HepG2 (cell line): ENCODE measurements around the gene PHTF2. TPM values are rescaled to one million over a fixed set of nuclear protein-coding genes. Genes with fewer than 3 reads are reported as not detected.
A peak's percentile ranks its signal among the peaks of the same experiment; 100 is the strongest.

Experiments used
- CREM ChIP-seq, 2 experiments: sonication (generic) in 1 of 2; formaldehyde crosslinking in 1 of 2; IDR thresholded peaks; 2 replicates each; pipeline versions ENCODE4 v1.4.0 to v1.6.1; 2016 to 2020; ENCODE audit warnings: antibody characterized with exemption in 1 of 2, mild to moderate bottlenecking in 1 of 2, missing genetic modification reagents in 1 of 2
- GABPB1 ChIP-seq: IDR thresholded peaks from 2 replicates; pipeline ENCODE4 v1.6.1; 2016; ENCODE audit warnings: mild to moderate bottlenecking, missing genetic modification reagents, moderate library complexity, missing compliant biosample characterization
- HMG20A ChIP-seq: IDR thresholded peaks from 2 replicates; pipeline ENCODE4 v1.6.1; 2016; ENCODE audit warnings: borderline replicate concordance
- KDM4B ChIP-seq: sonication (generic); formaldehyde crosslinking; IDR thresholded peaks from 2 replicates; pipeline ENCODE4 v1.4.0; 2020; ENCODE audit warnings: missing genetic modification reagents
- KMT2B ChIP-seq: IDR thresholded peaks from 2 replicates; pipeline ENCODE4 v1.6.1; 2016; ENCODE audit warnings: missing genetic modification reagents, missing compliant biosample characterization
- NONO ChIP-seq, 2 experiments: fragments of 450-650 bp in 1 of 2; sonication (generic) in 1 of 2; formaldehyde crosslinking in 1 of 2; IDR thresholded peaks in 1 of 2; conservative IDR thresholded peaks in 1 of 2; 2 replicates each; pipeline versions ENCODE4 v1.6.1 to v1.8.0; 2017 to 2022; ENCODE audit warnings: mild to moderate bottlenecking in 1 of 2, missing genetic modification reagents in 1 of 2, moderate library complexity in 1 of 2
- SMARCC2 ChIP-seq: fragments of 450-650 bp; IDR thresholded peaks from 2 replicates; pipeline ENCODE4 v1.6.1; 2017; ENCODE audit warnings: antibody characterized with exemption, mild to moderate bottlenecking
- SP1 ChIP-seq, 2 experiments: fragments of 450-650 bp in 1 of 2; sonication (generic) in 1 of 2; formaldehyde crosslinking in 1 of 2; IDR thresholded peaks; 2 replicates each; pipeline versions ENCODE4 v1.4.0 to v1.6.1; 2016 to 2020; ENCODE audit warnings: missing genetic modification reagents in 1 of 2
- SRSF4 ChIP-seq: fragments of 200-400 bp; formaldehyde crosslinking; IDR thresholded peaks from one replicate; pipeline ENCODE4 v1.6.1; 2018; ENCODE audit warnings: mild to moderate bottlenecking, low read depth, low read length, moderate library complexity; ENCODE audit not compliant: poor library complexity, severe bottlenecking
- STAG1 ChIP-seq: sonication (generic); formaldehyde crosslinking; IDR thresholded peaks from 2 replicates; pipeline ENCODE4 v1.4.0; 2020; ENCODE audit warnings: missing genetic modification reagents
- ZNF10 ChIP-seq: sonication (generic); formaldehyde crosslinking; IDR thresholded peaks from 2 replicates; pipeline ENCODE4 v1.4.0; 2020; ENCODE audit warnings: mild to moderate bottlenecking, low read depth, missing genetic modification reagents, borderline replicate concordance
- ZNF484 ChIP-seq: sonication (generic); formaldehyde crosslinking; IDR thresholded peaks from 2 replicates; pipeline ENCODE4 v1.5.1; 2020; ENCODE audit warnings: mild to moderate bottlenecking, low read depth, missing genetic modification reagents, borderline replicate concordance
- ZNF563 ChIP-seq: sonication (generic); formaldehyde crosslinking; IDR thresholded peaks from 2 replicates; pipeline ENCODE4 v1.8.0; 2022; ENCODE audit warnings: mild to moderate bottlenecking, moderate library complexity, missing genetic modification reagents
- ZNF746 ChIP-seq: sonication (generic); formaldehyde crosslinking; IDR thresholded peaks from 2 replicates; pipeline ENCODE4 v1.8.0; 2022; ENCODE audit warnings: mild to moderate bottlenecking, missing genetic modification reagents
- polyA plus RNA-seq, 8 experiments: library from polyadenylated mRNA; depleted of rRNA in 3 of 8; stranded (reverse) in 7 of 8; unstranded in 1 of 8; fragments of >200 nt; fragmentation: Illumina TruSeq in 4 of 8; extraction: Trizol in 4 of 8; gene quantifications; 2 replicates each; pipeline versions ENCODE4 v1.2.1 to v1.2.3, GENCODE V29; 2011 to 2016; ENCODE audit warnings: low read depth in 4 of 8, missing spikeins in 1 of 8, mixed read lengths in 1 of 8; ENCODE audit not compliant: insufficient read depth in 1 of 8
- total RNA-seq, 5 experiments: library from RNA; depleted of rRNA; stranded (reverse); fragments of >200 nt; fragmentation: Illumina TruSeq; extraction: Trizol; gene quantifications; 2 replicates each; pipeline ENCODE4 v1.2.3, GENCODE V29; 2016; ENCODE audit warnings: low read depth in 1 of 5
- TF ChIP-seq, protein P1 (sequence below): sonication (generic); formaldehyde crosslinking; IDR thresholded peaks from 2 replicates; pipeline ENCODE4 v1.5.0; 2020; ENCODE audit warnings: mild to moderate bottlenecking, missing genetic modification reagents, borderline replicate concordance
- TF ChIP-seq, protein P2 (sequence below): sonication (generic); formaldehyde crosslinking; conservative IDR thresholded peaks from 2 replicates; pipeline ENCODE4 v1.8.0; 2022; ENCODE audit warnings: missing genetic modification reagents
- TF ChIP-seq, protein P3 (sequence below): sonication (generic); formaldehyde crosslinking; IDR thresholded peaks from 2 replicates; pipeline ENCODE4 v1.4.0; 2020; ENCODE audit warnings: missing genetic modification reagents, borderline replicate concordance
- TF ChIP-seq, protein P4 (sequence below): sonication (generic); formaldehyde crosslinking; IDR thresholded peaks from 2 replicates; pipeline ENCODE4 v1.8.0; 2022; ENCODE audit warnings: mild to moderate bottlenecking, missing genetic modification reagents; ENCODE audit not compliant: insufficient replicate concordance
- TF ChIP-seq, protein P5 (sequence below): sonication (generic); formaldehyde crosslinking; IDR thresholded peaks from 2 replicates; pipeline ENCODE4 v1.5.0; 2020; ENCODE audit warnings: missing genetic modification reagents

PHTF2 gene
- total and polyA plus RNA-seq, 2 of the 13 experiments (the other 11 are each of a cell fraction or from before 2014, with no cell fraction given) = 7.4 to 10.2 TPM

DNA sequence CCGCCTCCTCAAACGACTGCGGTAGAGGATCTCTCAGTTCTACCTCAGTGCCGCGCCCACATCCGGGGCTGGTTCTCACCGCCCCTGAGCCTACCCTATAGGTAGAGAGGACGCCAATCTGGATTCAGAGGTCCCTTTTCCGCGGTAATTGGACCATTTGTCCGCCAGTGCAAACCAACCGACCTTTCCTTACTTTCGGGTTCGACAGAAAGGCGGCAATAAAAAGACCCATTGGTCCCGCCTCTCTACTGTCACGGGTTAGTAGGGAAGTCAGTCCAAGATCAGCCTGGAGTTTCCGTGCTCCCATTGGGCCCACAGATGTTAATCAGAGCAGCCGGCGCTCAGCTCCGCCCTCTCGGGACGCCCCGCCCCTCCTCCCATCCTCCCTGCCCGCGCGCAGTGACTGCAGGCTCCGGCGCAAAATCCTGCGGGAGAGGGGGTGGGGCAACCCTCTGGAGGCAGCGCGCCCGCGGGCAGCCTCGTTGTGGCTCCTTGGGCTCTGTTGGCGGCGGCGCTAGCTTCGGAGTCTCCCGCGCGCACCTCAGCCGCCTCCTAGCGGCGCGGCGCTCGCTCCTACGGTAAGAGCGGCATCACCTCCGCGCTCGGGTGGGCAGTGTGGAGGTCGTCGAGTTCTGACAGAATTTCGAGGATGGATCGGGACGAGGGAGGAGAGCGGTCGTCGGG, at the start of gene PHTF2, which contains the start of gene TMEM60 (continued):
- TF ChIP-seq, protein P1, sequence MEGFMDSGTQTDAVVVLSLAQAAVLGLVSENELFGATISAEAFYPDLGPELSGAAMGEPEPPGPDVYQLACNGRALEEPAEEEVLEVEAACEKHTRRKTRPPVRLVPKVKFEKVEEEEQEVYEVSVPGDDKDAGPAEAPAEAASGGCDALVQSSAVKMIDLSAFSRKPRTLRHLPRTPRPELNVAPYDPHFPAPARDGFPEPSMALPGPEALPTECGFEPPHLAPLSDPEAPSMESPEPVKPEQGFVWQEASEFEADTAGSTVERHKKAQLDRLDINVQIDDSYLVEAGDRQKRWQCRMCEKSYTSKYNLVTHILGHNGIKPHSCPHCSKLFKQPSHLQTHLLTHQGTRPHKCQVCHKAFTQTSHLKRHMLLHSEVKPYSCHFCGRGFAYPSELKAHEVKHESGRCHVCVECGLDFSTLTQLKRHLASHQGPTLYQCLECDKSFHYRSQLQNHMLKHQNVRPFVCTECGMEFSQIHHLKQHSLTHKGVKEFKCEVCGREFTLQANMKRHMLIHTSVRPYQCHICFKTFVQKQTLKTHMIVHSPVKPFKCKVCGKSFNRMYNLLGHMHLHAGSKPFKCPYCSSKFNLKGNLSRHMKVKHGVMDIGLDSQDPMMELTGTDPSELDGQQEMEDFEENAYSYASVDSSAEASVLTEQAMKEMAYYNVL = peak; percentile 89; the same call in 1 of the 2 replicates
- TF ChIP-seq KDM4B (0 out of 2 replicates have a peak, but pooled peaks have one; percentile 9), KMT2B (peak; percentile 93), SRSF4 (no peak), ZNF484 (no peak), STAG1 (peak; percentile 52), SP1 (IDR thresholded peaks at IDR 0.05) (0 out of 2 replicates have a peak, but pooled peaks have one; percentile 14), SP1 (CRISPR knock-in tag; IDR thresholded peaks at IDR 0.05) (peak; percentile 82), GABPB1 (CRISPR knock-in tag) (peak; percentile 84), CREM (IDR thresholded peaks at IDR 0.05) (peak; percentile 73; the same call in 1 of the 2 replicates), CREM (CRISPR knock-in tag; IDR thresholded peaks at IDR 0.05) (no peak), SMARCC2 (no peak), ZNF10 (CRISPR knock-in tag) (no peak), ZNF746 (peak; percentile 59; the same call in 1 of the 2 replicates), NONO (IDR thresholded peaks at IDR 0.05) (no peak), NONO (CRISPR knock-in tag; conservative IDR thresholded peaks at IDR 0.05) (peak; percentile 74), ZNF563 (CRISPR knock-in tag) (no peak; the same call in 1 of the 2 replicates), HMG20A (CRISPR knock-in tag) (no peak)
- TF ChIP-seq, protein P2, sequence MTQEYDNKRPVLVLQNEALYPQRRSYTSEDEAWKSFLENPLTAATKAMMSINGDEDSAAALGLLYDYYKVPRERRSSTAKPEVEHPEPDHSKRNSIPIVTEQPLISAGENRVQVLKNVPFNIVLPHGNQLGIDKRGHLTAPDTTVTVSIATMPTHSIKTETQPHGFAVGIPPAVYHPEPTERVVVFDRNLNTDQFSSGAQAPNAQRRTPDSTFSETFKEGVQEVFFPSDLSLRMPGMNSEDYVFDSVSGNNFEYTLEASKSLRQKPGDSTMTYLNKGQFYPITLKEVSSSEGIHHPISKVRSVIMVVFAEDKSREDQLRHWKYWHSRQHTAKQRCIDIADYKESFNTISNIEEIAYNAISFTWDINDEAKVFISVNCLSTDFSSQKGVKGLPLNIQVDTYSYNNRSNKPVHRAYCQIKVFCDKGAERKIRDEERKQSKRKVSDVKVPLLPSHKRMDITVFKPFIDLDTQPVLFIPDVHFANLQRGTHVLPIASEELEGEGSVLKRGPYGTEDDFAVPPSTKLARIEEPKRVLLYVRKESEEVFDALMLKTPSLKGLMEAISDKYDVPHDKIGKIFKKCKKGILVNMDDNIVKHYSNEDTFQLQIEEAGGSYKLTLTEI (CRISPR knock-in tag) = no peak
- TF ChIP-seq, protein P3, sequence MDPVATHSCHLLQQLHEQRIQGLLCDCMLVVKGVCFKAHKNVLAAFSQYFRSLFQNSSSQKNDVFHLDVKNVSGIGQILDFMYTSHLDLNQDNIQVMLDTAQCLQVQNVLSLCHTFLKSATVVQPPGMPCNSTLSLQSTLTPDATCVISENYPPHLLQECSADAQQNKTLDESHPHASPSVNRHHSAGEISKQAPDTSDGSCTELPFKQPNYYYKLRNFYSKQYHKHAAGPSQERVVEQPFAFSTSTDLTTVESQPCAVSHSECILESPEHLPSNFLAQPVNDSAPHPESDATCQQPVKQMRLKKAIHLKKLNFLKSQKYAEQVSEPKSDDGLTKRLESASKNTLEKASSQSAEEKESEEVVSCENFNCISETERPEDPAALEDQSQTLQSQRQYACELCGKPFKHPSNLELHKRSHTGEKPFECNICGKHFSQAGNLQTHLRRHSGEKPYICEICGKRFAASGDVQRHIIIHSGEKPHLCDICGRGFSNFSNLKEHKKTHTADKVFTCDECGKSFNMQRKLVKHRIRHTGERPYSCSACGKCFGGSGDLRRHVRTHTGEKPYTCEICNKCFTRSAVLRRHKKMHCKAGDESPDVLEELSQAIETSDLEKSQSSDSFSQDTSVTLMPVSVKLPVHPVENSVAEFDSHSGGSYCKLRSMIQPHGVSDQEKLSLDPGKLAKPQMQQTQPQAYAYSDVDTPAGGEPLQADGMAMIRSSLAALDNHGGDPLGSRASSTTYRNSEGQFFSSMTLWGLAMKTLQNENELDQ (CRISPR knock-in tag) = no peak
- TF ChIP-seq, protein P4, sequence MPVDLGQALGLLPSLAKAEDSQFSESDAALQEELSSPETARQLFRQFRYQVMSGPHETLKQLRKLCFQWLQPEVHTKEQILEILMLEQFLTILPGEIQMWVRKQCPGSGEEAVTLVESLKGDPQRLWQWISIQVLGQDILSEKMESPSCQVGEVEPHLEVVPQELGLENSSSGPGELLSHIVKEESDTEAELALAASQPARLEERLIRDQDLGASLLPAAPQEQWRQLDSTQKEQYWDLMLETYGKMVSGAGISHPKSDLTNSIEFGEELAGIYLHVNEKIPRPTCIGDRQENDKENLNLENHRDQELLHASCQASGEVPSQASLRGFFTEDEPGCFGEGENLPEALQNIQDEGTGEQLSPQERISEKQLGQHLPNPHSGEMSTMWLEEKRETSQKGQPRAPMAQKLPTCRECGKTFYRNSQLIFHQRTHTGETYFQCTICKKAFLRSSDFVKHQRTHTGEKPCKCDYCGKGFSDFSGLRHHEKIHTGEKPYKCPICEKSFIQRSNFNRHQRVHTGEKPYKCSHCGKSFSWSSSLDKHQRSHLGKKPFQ (CRISPR knock-in tag) = no peak
- TF ChIP-seq, protein P5, sequence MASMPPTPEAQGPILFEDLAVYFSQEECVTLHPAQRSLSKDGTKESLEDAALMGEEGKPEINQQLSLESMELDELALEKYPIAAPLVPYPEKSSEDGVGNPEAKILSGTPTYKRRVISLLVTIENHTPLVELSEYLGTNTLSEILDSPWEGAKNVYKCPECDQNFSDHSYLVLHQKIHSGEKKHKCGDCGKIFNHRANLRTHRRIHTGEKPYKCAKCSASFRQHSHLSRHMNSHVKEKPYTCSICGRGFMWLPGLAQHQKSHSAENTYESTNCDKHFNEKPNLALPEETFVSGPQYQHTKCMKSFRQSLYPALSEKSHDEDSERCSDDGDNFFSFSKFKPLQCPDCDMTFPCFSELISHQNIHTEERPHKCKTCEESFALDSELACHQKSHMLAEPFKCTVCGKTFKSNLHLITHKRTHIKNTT (CRISPR knock-in tag) = no peak
